ENCODE results near the gene IL16.

Gene IL16

GRCh38 chr15:81227716-81228115 lies 31.0 kb downstream of the IL16 start:
- DNase-seq: no peak
- ATAC-seq (ENCODE audit: insufficient read depth, low read depth): no peak
- no peaks in the 10 kb centered on the region for H4K20me1 ChIP-seq (ENCODE audit: insufficient read depth, low read length)
- no peak overlapping the region for H3K4me3 ChIP-seq (ENCODE audit: low read depth in 1 of 2, low read length in 2 of 2)
- H3K27me3 ChIP-seq (ENCODE audit: insufficient read depth, low read length, poor library complexity): peaks cover 3% of the 10 kb centered on the region
- no peaks in the 10 kb centered on the region for H3K4me1 ChIP-seq (ENCODE audit: insufficient read depth, low read length)
- H3K9me3 ChIP-seq (ENCODE audit: insufficient read depth, low read length, severe bottlenecking): no peaks in the 10 kb centered on the region
- TF ChIP-seq EZH2 (IDR thresholded peaks at IDR 0.05; ENCODE audit: borderline replicate concordance, low read depth, low read length, severe bottlenecking) (no peak), CTCF (IDR thresholded peaks at IDR 0.05; ENCODE audit: borderline replicate concordance, extremely low read depth, low read length, poor library complexity, severe bottlenecking) (no peak)
- no peak overlapping the region for H3K4me2 ChIP-seq (ENCODE audit: insufficient read depth, low read length)
- H3K27ac ChIP-seq (ENCODE audit: low read length): no peak overlapping the region
- H2AFZ ChIP-seq (ENCODE audit: low read depth, low read length): no peak overlapping the region
- H3K36me3 ChIP-seq (ENCODE audit: insufficient read depth, low read length): no peaks in the 10 kb centered on the region
- H3K79me2 ChIP-seq (ENCODE audit: insufficient read depth, low read length): no peaks in the 10 kb centered on the region
- no peak overlapping the region for H3K9ac ChIP-seq (ENCODE audit: low read depth, low read length)

GRCh38 chr15:81229586-81229985 lies 32.9 kb downstream of the IL16 start:
- TF ChIP-seq CTCF (IDR thresholded peaks at IDR 0.05; ENCODE audit: borderline replicate concordance, extremely low read depth, low read length, poor library complexity, severe bottlenecking) (no peak), EZH2 (IDR thresholded peaks at IDR 0.05; ENCODE audit: borderline replicate concordance, low read depth, low read length, severe bottlenecking) (no peak)
- no peaks in the 10 kb centered on the region for H3K27me3 ChIP-seq (ENCODE audit: insufficient read depth, low read length, poor library complexity)
- no peaks in the 10 kb centered on the region for H4K20me1 ChIP-seq (ENCODE audit: insufficient read depth, low read length)
- no peak overlapping the region for H2AFZ ChIP-seq (ENCODE audit: low read depth, low read length)
- no peak overlapping the region for H3K4me2 ChIP-seq (ENCODE audit: insufficient read depth, low read length)
- no peak overlapping the region for H3K27ac ChIP-seq (ENCODE audit: low read length)
- no peak overlapping the region for H3K4me3 ChIP-seq (ENCODE audit: low read depth in 1 of 2, low read length in 2 of 2)
- H3K79me2 ChIP-seq (ENCODE audit: insufficient read depth, low read length): no peaks in the 10 kb centered on the region
- ATAC-seq (ENCODE audit: insufficient read depth, low read depth) (no peak), DNase-seq (no peak)
- no peaks in the 10 kb centered on the region for H3K4me1 ChIP-seq (ENCODE audit: insufficient read depth, low read length)
- H3K9me3 ChIP-seq (ENCODE audit: insufficient read depth, low read length, severe bottlenecking): no peaks in the 10 kb centered on the region
- no peaks in the 10 kb centered on the region for H3K36me3 ChIP-seq (ENCODE audit: insufficient read depth, low read length)
- no peak overlapping the region for H3K9ac ChIP-seq (ENCODE audit: low read depth, low read length)

- Histone ChIP-seq H3K79me2 (ENCODE audit: insufficient read depth, low read length) (no peaks in the 10 kb centered on the region), H3K36me3 (ENCODE audit: insufficient read depth, low read length) (no peaks in the 10 kb centered on the region), H2AFZ (ENCODE audit: low read depth, low read length) (no peak overlapping the region), H3K4me2 (ENCODE audit: insufficient read depth, low read length) (no peak overlapping the region), H3K27me3 (ENCODE audit: insufficient read depth, low read length, poor library complexity) (no peaks in the 10 kb centered on the region), H3K27ac (ENCODE audit: low read length) (no peak overlapping the region), H3K9me3 (ENCODE audit: insufficient read depth, low read length, severe bottlenecking) (no peaks in the 10 kb centered on the region), H3K9ac (ENCODE audit: low read depth, low read length) (no peak overlapping the region), H4K20me1 (ENCODE audit: insufficient read depth, low read length) (no peaks in the 10 kb centered on the region), H3K4me3 (ENCODE audit: low read depth in 1 of 2, low read length in 2 of 2) (no peak overlapping the region), H3K4me1 (ENCODE audit: insufficient read depth, low read length) (no peaks in the 10 kb centered on the region)
- no peak for DNase-seq
- TF ChIP-seq EZH2 (IDR thresholded peaks at IDR 0.05; ENCODE audit: borderline replicate concordance, low read depth, low read length, severe bottlenecking) (no peak), CTCF (IDR thresholded peaks at IDR 0.05; ENCODE audit: borderline replicate concordance, extremely low read depth, low read length, poor library complexity, severe bottlenecking) (no peak)
- no peak for ATAC-seq (ENCODE audit: insufficient read depth, low read depth)
Observed at GRCh38 chr15:81235276-81236123, 38.8 kb downstream of the IL16 start.

Data from DND-41 (cell line).